ENCODE measurements around the gene KCNH1. TPM values are rescaled to one million over a fixed set of nuclear protein-coding genes. Genes with fewer than 3 reads are reported as not detected.

KCNH1 gene
- total and polyA plus RNA-seq, 8 donors = 0.04 to 0.54 (median 0.13) TPM

DNA sequence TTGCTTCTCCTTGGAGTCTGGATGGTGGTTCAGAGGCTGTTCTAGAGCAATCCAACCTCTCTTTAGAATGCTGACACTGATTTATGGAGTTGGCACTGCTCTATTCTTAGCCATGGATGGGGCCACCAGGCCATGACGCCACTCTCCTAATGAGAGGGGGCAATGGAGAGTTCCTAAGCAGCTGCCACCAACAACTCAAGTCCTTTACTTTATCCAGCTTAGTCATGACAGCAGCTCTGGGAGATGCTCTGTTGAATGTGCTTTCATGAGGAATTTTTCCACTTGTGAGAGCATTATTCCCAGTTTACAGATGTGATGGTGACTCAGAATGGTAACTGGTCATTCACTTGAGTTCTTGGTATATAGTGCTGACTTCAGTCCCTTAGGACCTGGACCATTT lies 438.9 kb downstream of the KCNH1 start:
- no peak for DNase-seq
- intact Hi-C loops (cut with DNase I) = no loop called here
- Histone ChIP-seq H3K36me3 (no peaks in the 10 kb centered on the region), H3K9me3 (no peaks in the 10 kb centered on the region), H3K27me3 (no peaks in the 10 kb centered on the region), H3K4me3 (no peak overlapping the region), H3K27ac (no peak overlapping the region), H3K4me1 (no peaks in the 10 kb centered on the region)
- TF ChIP-seq, protein P1, sequence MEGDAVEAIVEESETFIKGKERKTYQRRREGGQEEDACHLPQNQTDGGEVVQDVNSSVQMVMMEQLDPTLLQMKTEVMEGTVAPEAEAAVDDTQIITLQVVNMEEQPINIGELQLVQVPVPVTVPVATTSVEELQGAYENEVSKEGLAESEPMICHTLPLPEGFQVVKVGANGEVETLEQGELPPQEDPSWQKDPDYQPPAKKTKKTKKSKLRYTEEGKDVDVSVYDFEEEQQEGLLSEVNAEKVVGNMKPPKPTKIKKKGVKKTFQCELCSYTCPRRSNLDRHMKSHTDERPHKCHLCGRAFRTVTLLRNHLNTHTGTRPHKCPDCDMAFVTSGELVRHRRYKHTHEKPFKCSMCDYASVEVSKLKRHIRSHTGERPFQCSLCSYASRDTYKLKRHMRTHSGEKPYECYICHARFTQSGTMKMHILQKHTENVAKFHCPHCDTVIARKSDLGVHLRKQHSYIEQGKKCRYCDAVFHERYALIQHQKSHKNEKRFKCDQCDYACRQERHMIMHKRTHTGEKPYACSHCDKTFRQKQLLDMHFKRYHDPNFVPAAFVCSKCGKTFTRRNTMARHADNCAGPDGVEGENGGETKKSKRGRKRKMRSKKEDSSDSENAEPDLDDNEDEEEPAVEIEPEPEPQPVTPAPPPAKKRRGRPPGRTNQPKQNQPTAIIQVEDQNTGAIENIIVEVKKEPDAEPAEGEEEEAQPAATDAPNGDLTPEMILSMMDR (IDR thresholded peaks at IDR 0.05) = no peak
- no peak for ATAC-seq

DNA sequence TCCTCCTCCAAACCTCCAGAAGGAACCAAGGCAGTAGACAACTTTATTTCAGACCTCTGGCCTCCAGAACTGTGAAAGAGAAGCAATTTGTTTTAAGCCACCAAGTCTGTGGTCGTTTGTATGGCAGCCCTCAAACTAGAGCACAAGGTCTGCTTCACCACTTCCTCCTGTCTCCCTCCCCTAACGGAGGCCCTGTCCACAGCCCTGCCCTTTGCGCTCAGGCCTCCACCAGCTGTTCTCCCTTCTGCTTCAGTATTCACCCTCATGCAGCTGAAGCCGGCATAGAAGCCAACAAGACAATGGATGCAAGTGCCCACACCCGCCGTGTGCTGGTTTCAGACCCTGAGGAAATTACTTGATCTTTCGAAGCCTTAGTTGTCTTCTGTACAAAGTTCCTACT lies 441.2 kb downstream of the KCNH1 start:
- Histone ChIP-seq H3K36me3 (no peaks in the 10 kb centered on the region), H3K27ac (no peak overlapping the region), H3K4me1 (no peaks in the 10 kb centered on the region), H3K4me3 (no peak overlapping the region), H3K27me3 (no peaks in the 10 kb centered on the region), H3K9me3 (no peaks in the 10 kb centered on the region)
- TF ChIP-seq, protein P1 (IDR thresholded peaks at IDR 0.05) = no peak
- intact Hi-C loops (cut with DNase I) = no loop called here
- no peak for ATAC-seq
- no peak for DNase-seq

DNA sequence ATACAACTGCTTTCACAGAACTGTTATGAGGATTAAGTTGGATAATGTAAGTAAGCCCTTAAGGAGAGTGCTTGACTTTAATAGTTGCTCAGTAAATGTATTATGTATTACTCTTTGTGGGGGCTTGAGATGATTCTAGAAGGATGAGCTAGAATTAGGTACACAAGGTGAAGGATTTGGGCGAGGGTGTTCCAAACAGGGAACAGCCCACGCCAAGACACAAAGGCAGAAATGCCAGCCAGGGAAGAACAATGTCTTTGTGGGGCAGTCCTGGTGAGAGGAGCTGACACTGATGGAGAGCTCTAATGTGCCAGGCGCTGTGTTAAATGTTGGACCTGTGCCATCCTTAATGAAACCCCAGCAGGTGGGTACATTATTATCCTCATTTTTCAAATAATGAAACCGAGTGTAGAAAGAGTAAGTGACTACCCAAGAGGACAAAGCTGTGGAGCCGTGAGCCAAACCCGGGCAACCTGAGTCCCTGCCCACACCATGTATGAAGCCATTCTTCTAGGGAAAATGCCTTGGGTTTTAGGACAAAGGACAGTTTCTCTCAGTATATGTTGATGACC lies 442.8 kb downstream of the KCNH1 start:
- ATAC-seq = no peak
- Histone ChIP-seq H3K27me3 (no peaks in the 10 kb centered on the region), H3K27ac (no peak overlapping the region), H3K9me3 (no peaks in the 10 kb centered on the region), H3K4me3 (no peak overlapping the region), H3K36me3 (no peaks in the 10 kb centered on the region), H3K4me1 (no peaks in the 10 kb centered on the region)
- TF ChIP-seq, protein P1 (IDR thresholded peaks at IDR 0.05) = no peak
- no peak for DNase-seq
- intact Hi-C loops (cut with DNase I) = no loop called here

DNA sequence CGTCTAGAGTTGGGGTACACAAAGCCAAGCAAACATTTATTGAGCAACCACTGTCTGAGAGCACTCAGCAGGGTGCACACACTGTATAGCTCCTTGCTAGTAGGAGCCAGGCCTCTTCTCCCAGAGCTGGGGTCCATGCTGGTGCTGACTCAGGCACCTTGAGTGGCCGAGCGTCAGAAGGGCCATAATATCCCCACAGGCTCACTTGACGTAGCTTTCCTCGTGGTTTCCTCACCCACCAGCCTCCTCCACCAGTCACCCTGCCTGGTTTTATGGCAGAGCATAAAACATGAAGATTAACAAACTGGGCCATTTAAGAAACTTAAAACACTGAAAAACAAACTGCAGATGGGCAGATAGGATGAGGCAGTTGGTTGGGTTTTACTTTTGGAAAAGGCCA lies 443.7 kb downstream of the KCNH1 start:
- Histone ChIP-seq H3K4me3 (no peak overlapping the region), H3K27ac (no peak overlapping the region), H3K9me3 (no peaks in the 10 kb centered on the region), H3K27me3 (no peaks in the 10 kb centered on the region), H3K36me3 (no peaks in the 10 kb centered on the region), H3K4me1 (no peaks in the 10 kb centered on the region)
- intact Hi-C loops (cut with DNase I) = no loop called here
- TF ChIP-seq, protein P1 (IDR thresholded peaks at IDR 0.05) = no peak
- ATAC-seq = no peak
- no peak for DNase-seq

DNA sequence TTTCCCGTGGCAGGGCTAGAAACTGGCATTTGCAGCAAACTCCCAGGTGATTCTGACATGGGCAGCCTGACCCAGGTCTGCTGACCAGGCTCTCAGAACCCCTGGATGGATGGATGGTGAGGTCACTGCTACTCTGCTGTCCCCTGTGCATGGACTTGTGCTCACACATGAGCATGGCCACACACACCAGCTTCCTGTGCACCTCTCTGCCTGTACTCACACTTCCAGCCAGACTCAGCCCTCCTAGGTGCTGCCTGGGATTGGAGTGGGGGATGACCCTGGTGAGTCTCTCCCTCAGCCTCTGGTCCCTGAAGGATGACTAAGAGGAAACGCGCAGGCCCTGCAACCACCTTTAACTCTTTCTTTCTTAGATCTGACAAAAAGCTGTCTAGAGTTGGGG lies 444.1 kb downstream of the KCNH1 start:
- Histone ChIP-seq H3K4me1 (no peaks in the 10 kb centered on the region), H3K27ac (no peak overlapping the region), H3K9me3 (no peaks in the 10 kb centered on the region), H3K36me3 (no peaks in the 10 kb centered on the region), H3K4me3 (no peak overlapping the region), H3K27me3 (no peaks in the 10 kb centered on the region)
- ATAC-seq (no peak), DNase-seq (no peak)
- intact Hi-C loops (cut with DNase I) = no loop called here
- TF ChIP-seq, protein P1 (IDR thresholded peaks at IDR 0.05) = no peak
